Kidney epithelial cell (primary cell): ENCODE results near the gene AKR1C2. TPM values are rescaled to one million over a fixed set of nuclear protein-coding genes. Genes with fewer than 3 reads are reported as not detected.
"Not testable (repeated sequence)": the region's sequence is repeated elsewhere in the genome, so short reads cannot be mapped to it uniquely, and the experiment has no call there.

ENCODE experiments used
- DNase-seq: peaks from one replicate; pipeline ENCODE4 v3.0.0-alpha.2; 2010; ENCODE audit warnings: low read depth
- H3K27me3 ChIP-seq: 2 replicates; pipeline ENCODE4 v1.6.0; 2011; ENCODE audit warnings: low read length; ENCODE audit not compliant: control insufficient read depth, insufficient read depth
- H3K36me3 ChIP-seq: 2 replicates; pipeline ENCODE4 v1.5.1; 2011; ENCODE audit warnings: low read length; ENCODE audit not compliant: control insufficient read depth, insufficient read depth
- H3K4me3 ChIP-seq: 2 replicates; pipeline ENCODE4 v1.5.1; 2011; ENCODE audit warnings: low read depth, mild to moderate bottlenecking, control low read depth, low read length
- CTCF ChIP-seq: IDR thresholded peaks from 2 replicates; pipeline ENCODE4 v1.5.1; 2011; ENCODE audit warnings: mild to moderate bottlenecking, moderate library complexity, low read length, control low read depth, inconsistent platforms; ENCODE audit not compliant: insufficient read depth, poor library complexity, severe bottlenecking
- total RNA-seq: library from RNA; depleted of rRNA; stranded (reverse); fragments of >200 nt; gene quantifications from 2 replicates; pipeline ENCODE4 v1.2.3, GENCODE V29; 2015

AKR1C2 gene
- total RNA-seq, 1 donor from 2014 or later, result 2.0 TPM

DNA sequence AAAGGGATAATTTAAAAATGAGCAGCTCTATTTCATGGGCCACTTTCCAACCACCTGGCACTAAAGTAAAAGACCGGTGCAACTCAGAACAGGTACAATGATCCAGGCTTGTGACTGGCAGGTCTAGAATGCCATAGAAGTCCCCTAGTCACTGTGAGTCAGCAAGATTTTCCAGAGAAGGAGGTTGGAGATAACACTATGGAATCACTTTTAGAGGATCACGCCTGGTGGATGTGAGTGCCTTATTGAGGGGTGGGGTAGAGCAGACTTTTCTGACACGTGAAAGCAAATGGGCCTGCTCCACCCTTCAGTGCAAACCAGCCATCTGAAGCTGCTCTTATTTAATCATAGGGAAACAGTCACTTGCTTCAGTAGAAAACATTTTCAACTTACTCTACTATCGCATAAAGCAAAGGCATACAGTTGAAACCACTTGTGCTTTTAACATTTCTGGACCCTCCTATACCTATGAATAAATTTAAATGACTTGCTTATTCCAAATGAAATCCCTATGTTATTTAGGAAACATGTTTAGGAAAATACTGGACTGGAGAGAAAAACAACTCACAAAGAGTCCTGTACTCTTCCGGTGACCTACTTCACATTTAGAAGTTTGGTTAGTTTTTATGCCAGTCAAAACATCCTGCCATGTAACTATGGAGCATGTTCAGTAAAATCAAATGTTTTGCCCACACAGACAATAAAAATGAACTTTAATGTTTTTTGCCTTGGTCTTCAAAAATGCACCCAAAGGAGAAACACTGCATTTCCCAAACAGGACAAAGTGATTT lies 61.9 kb downstream of the AKR1C2 start:
- no peak overlapping the region for H3K4me3 ChIP-seq
- H3K36me3 ChIP-seq, result no peaks in the 10 kb centered on the region
- DNase-seq, result no peak
- no peaks in the 10 kb centered on the region for H3K27me3 ChIP-seq
- no peak for TF ChIP-seq CTCF

DNA sequence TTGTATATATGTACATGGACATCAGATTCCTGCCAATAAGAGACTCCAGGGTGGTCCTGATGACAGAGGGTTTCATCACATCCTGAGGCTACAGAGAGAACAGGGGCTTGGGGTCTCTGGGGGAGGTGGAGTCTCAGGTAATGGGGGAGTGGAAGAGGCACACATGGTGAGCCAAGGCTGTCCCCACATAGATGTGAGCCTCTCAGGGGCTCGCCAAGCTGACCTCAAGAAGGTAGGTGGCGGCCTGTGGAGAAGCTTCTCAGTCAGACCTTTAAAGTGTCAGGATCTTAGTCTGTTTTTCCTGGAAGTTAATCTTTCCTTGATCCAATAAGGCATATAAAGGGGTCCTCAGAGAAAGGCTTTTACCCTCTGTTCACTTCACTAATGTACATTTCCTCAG lies 62.7 kb downstream of the AKR1C2 start:
- not testable (repeated sequence) for DNase-seq, H3K4me3 ChIP-seq, H3K27me3 ChIP-seq, H3K36me3 ChIP-seq

DNA sequence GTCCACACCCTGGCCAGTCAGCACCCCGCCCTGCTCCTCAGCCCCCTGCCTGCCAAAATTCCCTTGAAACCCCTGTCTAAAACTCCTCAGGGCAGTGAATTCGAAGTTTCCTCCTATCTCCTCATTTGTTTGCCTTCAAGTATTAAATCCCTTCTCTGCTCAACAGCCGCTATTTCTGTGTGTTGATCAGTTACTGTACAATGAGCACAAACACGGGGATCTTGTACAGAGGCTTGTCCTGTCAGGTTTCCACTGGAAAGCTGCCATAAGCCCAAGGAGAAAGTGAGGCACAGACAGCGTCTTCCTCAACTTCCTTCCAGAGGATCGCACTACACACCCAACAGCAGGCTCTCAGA lies 63.6 kb downstream of the AKR1C2 start:
- not testable (repeated sequence) for DNase-seq, H3K4me3 ChIP-seq, H3K27me3 ChIP-seq, H3K36me3 ChIP-seq

GRCh38 chr10:4939224-4940072 lies 64.2 kb downstream of the AKR1C2 start:
- Histone ChIP-seq H3K36me3 (no peaks in the 10 kb centered on the region), H3K4me3 (no peak overlapping the region), H3K27me3 (no peaks in the 10 kb centered on the region)
- DNase-seq, result no peak
- no peak for TF ChIP-seq CTCF

Other genes with a start within 250 kb of the AKR1C2 start
- gene AKR1E2, start 177.7 kb downstream of the AKR1C2 start, total RNA-seq, result 1.9 and 5.6 TPM in 2 replicates
- gene AKR1C1, start 40.4 kb downstream of the AKR1C2 start, total RNA-seq, result 1.2 and 1.5 TPM in 2 replicates
- 0.68 and 1.2 TPM in 2 replicates for gene AKR1C3, start 90.6 kb upstream of the AKR1C2 start, total RNA-seq
- 0.21 TPM in 1 of 2 replicates, not detected in the other for gene AKR1C8, start 181.3 kb upstream of the AKR1C2 start, total RNA-seq
- gene AKR1C4, start 193.0 kb upstream of the AKR1C2 start, total RNA-seq, result not detected in 2 replicates